HepG2 (cell line): ENCODE measurements around the gene TMC4. TPM values are rescaled to one million over a fixed set of nuclear protein-coding genes. Genes with fewer than 3 reads are reported as not detected.

Source experiments
- ARID2 ChIP-seq: sonication (generic); formaldehyde crosslinking; IDR thresholded peaks from 2 replicates; pipeline ENCODE4 v1.8.1; 2022; ENCODE audit warnings: mild to moderate bottlenecking, missing genetic modification reagents, borderline replicate concordance
- CENPX ChIP-seq: sonication (generic); formaldehyde crosslinking; IDR thresholded peaks from 2 replicates; pipeline ENCODE4 v1.9.0; 2021; ENCODE audit warnings: mild to moderate bottlenecking, missing genetic modification reagents, moderate library complexity
- DR1 ChIP-seq: sonication (generic); formaldehyde crosslinking; IDR thresholded peaks from 2 replicates; pipeline ENCODE4 v1.8.0; 2021; ENCODE audit warnings: mild to moderate bottlenecking, missing genetic modification reagents, inconsistent platforms
- ELF4 ChIP-seq: sonication (generic); formaldehyde crosslinking; IDR thresholded peaks from 2 replicates; pipeline ENCODE4 v1.5.0; 2020; ENCODE audit warnings: missing genetic modification reagents, mild to moderate bottlenecking, moderate library complexity, borderline replicate concordance
- JUNB ChIP-seq: sonication (generic); formaldehyde crosslinking; IDR thresholded peaks from 2 replicates; pipeline ENCODE4 v1.8.0; 2022; ENCODE audit warnings: missing genetic modification reagents, mild to moderate bottlenecking, borderline replicate concordance
- KAT8 ChIP-seq: IDR thresholded peaks from 2 replicates; pipeline ENCODE4 v1.6.1; 2016; ENCODE audit warnings: missing genetic modification reagents, missing compliant biosample characterization
- PHB2 ChIP-seq: fragments of 450-650 bp; IDR thresholded peaks from 2 replicates; pipeline ENCODE4 v1.6.1; 2018; ENCODE audit not compliant: partially characterized antibody
- SOX5 ChIP-seq: IDR thresholded peaks from 2 replicates; pipeline ENCODE4 v1.6.1; 2016; ENCODE audit warnings: borderline replicate concordance
- THYN1 ChIP-seq: sonication (generic); formaldehyde crosslinking; IDR thresholded peaks from 2 replicates; pipeline ENCODE4 v1.8.1; 2023; ENCODE audit warnings: low read depth, mild to moderate bottlenecking, moderate library complexity, missing genetic modification reagents, borderline replicate concordance
- ZBTB7A ChIP-seq: sonication (generic); formaldehyde crosslinking; IDR thresholded peaks from 2 replicates; pipeline ENCODE4 v1.8.0; 2022; ENCODE audit warnings: mild to moderate bottlenecking, missing genetic modification reagents
- ZFP41 ChIP-seq: sonication (generic); formaldehyde crosslinking; IDR thresholded peaks from 2 replicates; pipeline ENCODE4 v1.4.0; 2020; ENCODE audit warnings: mild to moderate bottlenecking, missing genetic modification reagents, borderline replicate concordance
- ZFP91 ChIP-seq: sonication (generic); formaldehyde crosslinking; IDR thresholded peaks from 2 replicates; pipeline ENCODE4 v1.9.0; 2022; ENCODE audit warnings: missing genetic modification reagents, mild to moderate bottlenecking, borderline replicate concordance
- ZNF207 ChIP-seq: fragments of 450-650 bp; IDR thresholded peaks from 2 replicates; pipeline ENCODE4 v1.6.1; 2016; ENCODE audit warnings: antibody characterized with exemption, borderline replicate concordance
- ZNF33A ChIP-seq: sonication (generic); formaldehyde crosslinking; IDR thresholded peaks from 2 replicates; pipeline ENCODE4 v1.5.1; 2020; ENCODE audit warnings: missing genetic modification reagents, mild to moderate bottlenecking, moderate library complexity, borderline replicate concordance
- ZNF432 ChIP-seq: sonication (generic); formaldehyde crosslinking; IDR thresholded peaks from 2 replicates; pipeline ENCODE4 v1.5.0; 2020; ENCODE audit warnings: missing genetic modification reagents, mild to moderate bottlenecking, borderline replicate concordance
- ZNF552 ChIP-seq: sonication (generic); formaldehyde crosslinking; IDR thresholded peaks from 2 replicates; pipeline ENCODE4 v1.9.0; 2022; ENCODE audit warnings: missing genetic modification reagents, mild to moderate bottlenecking, borderline replicate concordance
- ZNF580 ChIP-seq: IDR thresholded peaks from 2 replicates; pipeline ENCODE4 v1.6.1; 2016; ENCODE audit warnings: low read depth, borderline replicate concordance
- ZNF616 ChIP-seq: sonication (generic); formaldehyde crosslinking; IDR thresholded peaks from 2 replicates; pipeline ENCODE4 v1.5.0; 2020; ENCODE audit warnings: low read depth, mild to moderate bottlenecking, missing genetic modification reagents
- polyA plus RNA-seq, 8 experiments: library from polyadenylated mRNA; depleted of rRNA in 3 of 8; stranded (reverse) in 7 of 8; unstranded in 1 of 8; fragments of >200 nt; fragmentation: Illumina TruSeq in 4 of 8; extraction: Trizol in 4 of 8; gene quantifications; 2 replicates each; pipeline versions ENCODE4 v1.2.1 to v1.2.3, GENCODE V29; 2011 to 2016; ENCODE audit warnings: low read depth in 4 of 8, missing spikeins in 1 of 8, mixed read lengths in 1 of 8; ENCODE audit not compliant: insufficient read depth in 1 of 8
- total RNA-seq, 5 experiments: library from RNA; depleted of rRNA; stranded (reverse); fragments of >200 nt; fragmentation: Illumina TruSeq; extraction: Trizol; gene quantifications; 2 replicates each; pipeline ENCODE4 v1.2.3, GENCODE V29; 2016; ENCODE audit warnings: low read depth in 1 of 5
- TF ChIP-seq, protein P1 (sequence below): sonication (generic); formaldehyde crosslinking; IDR thresholded peaks from 2 replicates; pipeline ENCODE4 v1.8.1; 2023; ENCODE audit warnings: missing genetic modification reagents, inconsistent platforms, borderline replicate concordance
- TF ChIP-seq, protein P2 (sequence below): sonication (generic); formaldehyde crosslinking; IDR thresholded peaks from 2 replicates; pipeline ENCODE4 v1.8.0; 2022; ENCODE audit warnings: mild to moderate bottlenecking, missing genetic modification reagents
- TF ChIP-seq, protein P3 (sequence below): sonication (generic); formaldehyde crosslinking; IDR thresholded peaks from 2 replicates; pipeline ENCODE4 v1.5.1; 2020; ENCODE audit warnings: missing genetic modification reagents, mild to moderate bottlenecking, borderline replicate concordance
- TF ChIP-seq, protein P4 (sequence below): sonication (generic); formaldehyde crosslinking; IDR thresholded peaks from 2 replicates; pipeline ENCODE4 v1.8.1; 2023; ENCODE audit warnings: mild to moderate bottlenecking, moderate library complexity, missing genetic modification reagents

Gene TMC4
- total and polyA plus RNA-seq, 2 of the 13 experiments (the other 11 are each of a cell fraction or from before 2014, with no cell fraction given), result 0.13 to 0.24 TPM

GRCh38 chr19:54189735-54190502 lies 17.0 kb upstream of the TMC4 start (continued):
- TF ChIP-seq DR1 (CRISPR knock-in tag), result no peak
- TF ChIP-seq CENPX (CRISPR knock-in tag), result no peak
- TF ChIP-seq ZNF432 (CRISPR knock-in tag), result no peak
- TF ChIP-seq, protein P1, sequence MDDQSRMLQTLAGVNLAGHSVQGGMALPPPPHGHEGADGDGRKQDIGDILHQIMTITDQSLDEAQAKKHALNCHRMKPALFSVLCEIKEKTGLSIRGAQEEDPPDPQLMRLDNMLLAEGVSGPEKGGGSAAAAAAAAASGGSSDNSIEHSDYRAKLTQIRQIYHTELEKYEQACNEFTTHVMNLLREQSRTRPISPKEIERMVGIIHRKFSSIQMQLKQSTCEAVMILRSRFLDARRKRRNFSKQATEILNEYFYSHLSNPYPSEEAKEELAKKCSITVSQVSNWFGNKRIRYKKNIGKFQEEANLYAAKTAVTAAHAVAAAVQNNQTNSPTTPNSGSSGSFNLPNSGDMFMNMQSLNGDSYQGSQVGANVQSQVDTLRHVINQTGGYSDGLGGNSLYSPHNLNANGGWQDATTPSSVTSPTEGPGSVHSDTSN (CRISPR knock-in tag), result no peak
- TF ChIP-seq SOX5 (CRISPR knock-in tag), result no peak
- no peak for TF ChIP-seq ZBTB7A (CRISPR knock-in tag)
- TF ChIP-seq, protein P2, sequence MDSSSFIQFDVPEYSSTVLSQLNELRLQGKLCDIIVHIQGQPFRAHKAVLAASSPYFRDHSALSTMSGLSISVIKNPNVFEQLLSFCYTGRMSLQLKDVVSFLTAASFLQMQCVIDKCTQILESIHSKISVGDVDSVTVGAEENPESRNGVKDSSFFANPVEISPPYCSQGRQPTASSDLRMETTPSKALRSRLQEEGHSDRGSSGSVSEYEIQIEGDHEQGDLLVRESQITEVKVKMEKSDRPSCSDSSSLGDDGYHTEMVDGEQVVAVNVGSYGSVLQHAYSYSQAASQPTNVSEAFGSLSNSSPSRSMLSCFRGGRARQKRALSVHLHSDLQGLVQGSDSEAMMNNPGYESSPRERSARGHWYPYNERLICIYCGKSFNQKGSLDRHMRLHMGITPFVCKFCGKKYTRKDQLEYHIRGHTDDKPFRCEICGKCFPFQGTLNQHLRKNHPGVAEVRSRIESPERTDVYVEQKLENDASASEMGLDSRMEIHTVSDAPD, result no peak; the same call in 1 of the 2 replicates
- TF ChIP-seq ZNF552 (CRISPR knock-in tag), result no peak
- TF ChIP-seq PHB2, result no peak
- no peak for TF ChIP-seq ZFP41 (CRISPR knock-in tag)
- TF ChIP-seq ZFP91, result no peak; the same call in 1 of the 2 replicates
- TF ChIP-seq ARID2 (CRISPR knock-in tag), result no peak
- TF ChIP-seq, protein P3, sequence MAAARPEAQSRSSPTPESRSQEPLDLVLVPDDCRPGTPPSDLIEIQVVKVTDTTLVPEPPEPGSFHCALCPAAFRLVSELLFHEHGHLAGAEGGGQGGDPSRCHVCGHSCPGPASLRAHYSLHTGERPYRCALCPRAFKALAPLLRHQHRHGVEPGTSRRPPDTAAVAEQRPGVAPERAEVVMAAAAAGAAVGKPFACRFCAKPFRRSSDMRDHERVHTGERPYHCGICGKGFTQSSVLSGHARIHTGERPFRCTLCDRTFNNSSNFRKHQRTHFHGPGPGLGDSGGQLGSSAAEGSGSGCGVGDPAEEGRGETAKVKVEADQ, result no peak
- TF ChIP-seq JUNB (CRISPR knock-in tag), result no peak
- TF ChIP-seq THYN1, result no peak
- no peak for TF ChIP-seq ZNF207
- 0 out of 2 replicates have a peak, but pooled peaks have one; percentile 73 for TF ChIP-seq ZNF616 (CRISPR knock-in tag)
- 0 out of 2 replicates have a peak, but pooled peaks have one; percentile 7 for TF ChIP-seq ELF4 (CRISPR knock-in tag)
- TF ChIP-seq ZNF580, result peak; percentile 35; the same call in 1 of the 2 replicates
- TF ChIP-seq, protein P4, sequence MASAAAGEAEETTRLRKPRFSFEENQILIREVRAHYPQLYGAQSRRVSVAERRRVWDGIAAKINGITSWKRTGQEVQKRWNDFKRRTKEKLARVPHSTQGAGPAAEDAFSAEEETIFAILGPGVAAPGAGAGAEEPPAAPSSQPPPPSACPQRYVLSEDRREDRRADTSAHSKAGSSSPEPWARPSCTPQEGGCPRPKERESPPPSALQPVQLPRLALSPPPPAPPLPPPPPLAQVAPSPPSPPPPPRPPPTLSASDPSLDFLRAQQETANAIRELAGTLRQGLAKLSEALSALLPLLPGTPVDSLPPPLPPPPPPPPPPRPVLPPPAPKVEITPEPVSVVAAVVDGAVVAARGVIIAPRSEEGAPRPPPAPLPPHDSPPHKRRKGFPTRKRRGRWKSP (CRISPR knock-in tag), result peak; percentile 70
- TF ChIP-seq KAT8 (CRISPR knock-in tag), result no peak; the same call in none of the 2 replicates
- TF ChIP-seq ZNF33A (CRISPR knock-in tag), result no peak
